ENCODE data around the gene NISCH.

NISCH gene

GRCh38 chr3:52455283-52456168 is at the start of gene NISCH:
NISCH (plus strand) TSS chr3:52455604; CDS start chr3:52455642, 38 bp downstream.
- peak; percentile 93 for DNase-seq (ENCODE audit: low spot score)

GRCh38 chr3:52406231-52406661 is 49.2 kb upstream of the NISCH start:
- DNase-seq (ENCODE audit: low spot score), result no peak

GRCh38 chr3:52406791-52407510 is 48.5 kb upstream of the NISCH start:
- no peak for DNase-seq (ENCODE audit: low spot score)

GRCh38 chr3:52407779-52408178 is 47.6 kb upstream of the NISCH start:
- no peak for DNase-seq (ENCODE audit: low spot score)

GRCh38 chr3:52408466-52408865 is 46.9 kb upstream of the NISCH start:
- no peak for DNase-seq (ENCODE audit: low spot score)

GRCh38 chr3:52415800-52416199 is 39.6 kb upstream of the NISCH start:
- no peak for DNase-seq (ENCODE audit: low spot score)

GRCh38 chr3:52420388-52420787 is 35.0 kb upstream of the NISCH start:
- no peak for DNase-seq (ENCODE audit: low spot score)

GRCh38 chr3:52422669-52423068 is 32.7 kb upstream of the NISCH start:
- DNase-seq (ENCODE audit: low spot score), result no peak

- DNase-seq (ENCODE audit: low spot score), result no peak
Observed at GRCh38 chr3:52423173-52423572, 32.2 kb upstream of the NISCH start.

- DNase-seq (ENCODE audit: low spot score), result peak; percentile 17
Observed at GRCh38 chr3:52428151-52429005, 27.0 kb upstream of the NISCH start.

- no peak for DNase-seq (ENCODE audit: low spot score)
Observed at GRCh38 chr3:52429031-52429430, 26.4 kb upstream of the NISCH start.

GRCh38 chr3:52429779-52430415 is 25.5 kb upstream of the NISCH start:
- no peak for DNase-seq (ENCODE audit: low spot score)

GRCh38 chr3:52430416-52430810 is 25.0 kb upstream of the NISCH start:
- no peak for DNase-seq (ENCODE audit: low spot score)

- no peak for DNase-seq (ENCODE audit: low spot score)
Observed at GRCh38 chr3:52431459-52432223, 23.8 kb upstream of the NISCH start.

GRCh38 chr3:52432225-52432624 is 23.2 kb upstream of the NISCH start:
- DNase-seq (ENCODE audit: low spot score), result no peak

- no peak for DNase-seq (ENCODE audit: low spot score)
Observed at GRCh38 chr3:52432691-52433141, 22.7 kb upstream of the NISCH start.

- no peak for DNase-seq (ENCODE audit: low spot score)
Observed at GRCh38 chr3:52433328-52433995, 21.9 kb upstream of the NISCH start.

- DNase-seq (ENCODE audit: low spot score), result no peak
Observed at GRCh38 chr3:52433996-52434479, 21.4 kb upstream of the NISCH start.

- DNase-seq (ENCODE audit: low spot score), result no peak
Observed at GRCh38 chr3:52434491-52435115, 20.8 kb upstream of the NISCH start.
